GM12874 (cell line): ENCODE data around the gene TLL2.

Source experiments
- CTCF ChIP-seq: IDR thresholded peaks from 2 replicates; pipeline ENCODE4 v1.5.1; 2011; ENCODE audit warnings: low read depth, mild to moderate bottlenecking, control low read depth, low read length, moderate library complexity; ENCODE audit not compliant: insufficient read depth

TLL2 gene

DNA sequence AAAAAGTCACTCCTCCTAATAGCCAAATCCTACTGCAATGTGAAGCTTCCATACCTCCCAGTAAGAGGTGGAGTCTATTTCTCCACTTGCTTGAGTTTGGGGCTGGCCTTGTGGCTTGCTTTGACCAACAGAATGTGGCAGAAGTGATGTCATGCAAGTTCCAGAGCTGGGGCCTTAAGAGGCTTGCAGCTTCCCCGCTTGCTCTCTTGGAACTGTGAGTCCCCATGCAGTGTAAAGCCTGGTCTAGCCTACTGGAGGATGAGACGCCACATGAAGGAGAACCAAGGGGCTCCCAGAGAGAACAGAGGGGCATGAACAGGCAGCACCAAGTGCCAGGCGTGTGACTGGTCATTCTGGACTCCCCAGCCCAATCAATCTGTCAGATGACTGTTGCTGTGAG is 96.3 kb downstream of the TLL2 start:
- no peak for TF ChIP-seq CTCF

GRCh38 chr10:96416643-96417042 is 97.1 kb downstream of the TLL2 start:
- no peak for TF ChIP-seq CTCF

DNA sequence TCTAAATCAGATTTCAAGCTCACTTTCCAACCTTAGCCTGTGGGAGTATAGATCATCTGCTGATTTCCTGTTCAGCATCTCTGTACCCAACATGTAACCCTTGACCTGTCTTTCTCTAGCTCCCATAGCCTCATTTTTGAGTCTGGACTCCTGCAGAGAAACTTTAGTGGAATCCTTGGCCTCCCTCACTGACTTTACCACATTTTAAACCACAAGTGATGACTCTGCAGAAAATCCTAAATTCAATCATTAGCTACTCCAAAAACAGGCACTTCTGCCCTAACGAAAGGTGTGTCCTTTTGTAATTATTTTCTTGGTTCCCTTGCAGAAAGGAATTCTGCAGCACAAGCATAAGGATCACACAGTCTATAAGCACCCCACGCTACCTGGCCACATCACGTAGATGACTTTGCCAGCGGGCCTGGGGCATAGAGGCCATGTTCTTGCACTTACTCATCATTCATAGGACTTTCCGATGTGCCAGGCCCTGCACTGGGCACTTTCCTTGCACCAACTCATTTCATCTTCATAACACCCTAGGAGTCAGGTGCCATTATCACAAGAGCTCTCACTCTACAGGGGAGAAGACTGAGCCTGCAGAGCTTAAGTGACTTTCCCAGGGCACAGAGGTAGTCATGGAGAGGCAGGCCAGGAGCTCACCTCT is 97.7 kb downstream of the TLL2 start:
- TF ChIP-seq CTCF = no peak

DNA sequence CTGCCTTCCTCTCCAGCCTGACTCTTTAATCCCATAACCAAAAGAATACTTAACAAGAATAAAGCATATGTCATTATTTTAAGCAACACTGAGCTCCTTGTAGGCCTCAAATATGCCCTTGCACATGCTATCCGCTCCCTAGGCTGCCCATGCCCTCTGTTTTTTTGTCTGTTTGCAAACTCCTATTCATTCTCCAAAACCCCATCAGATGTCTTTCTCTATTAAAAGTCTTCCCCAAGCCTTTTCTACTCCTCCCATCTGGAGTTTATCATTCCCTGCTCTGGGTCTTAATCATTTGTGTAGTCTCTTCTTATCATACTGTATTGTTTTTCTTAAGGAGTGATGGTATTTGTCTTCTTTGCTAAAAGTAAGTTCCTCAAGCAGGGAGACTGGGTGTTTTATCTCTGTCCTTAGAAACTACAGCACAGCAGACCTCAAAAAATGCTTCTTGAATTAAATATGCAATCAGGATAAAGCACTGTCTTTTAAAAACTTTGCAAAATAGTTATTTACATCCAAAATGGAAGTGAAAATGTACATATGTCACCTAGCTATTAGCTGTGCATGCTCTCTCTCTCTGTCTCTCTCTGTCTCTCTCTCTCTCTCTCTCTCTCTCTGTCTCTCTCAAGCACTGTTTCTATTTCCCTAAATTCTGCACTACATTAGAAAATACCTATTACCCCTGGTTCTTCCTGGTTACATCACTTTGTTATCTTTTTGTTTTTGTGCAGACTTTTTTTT is 98.4 kb downstream of the TLL2 start:
- no peak for TF ChIP-seq CTCF

- no peak for TF ChIP-seq CTCF
Observed at GRCh38 chr10:96414303-96414702, 99.4 kb downstream of the TLL2 start.

DNA sequence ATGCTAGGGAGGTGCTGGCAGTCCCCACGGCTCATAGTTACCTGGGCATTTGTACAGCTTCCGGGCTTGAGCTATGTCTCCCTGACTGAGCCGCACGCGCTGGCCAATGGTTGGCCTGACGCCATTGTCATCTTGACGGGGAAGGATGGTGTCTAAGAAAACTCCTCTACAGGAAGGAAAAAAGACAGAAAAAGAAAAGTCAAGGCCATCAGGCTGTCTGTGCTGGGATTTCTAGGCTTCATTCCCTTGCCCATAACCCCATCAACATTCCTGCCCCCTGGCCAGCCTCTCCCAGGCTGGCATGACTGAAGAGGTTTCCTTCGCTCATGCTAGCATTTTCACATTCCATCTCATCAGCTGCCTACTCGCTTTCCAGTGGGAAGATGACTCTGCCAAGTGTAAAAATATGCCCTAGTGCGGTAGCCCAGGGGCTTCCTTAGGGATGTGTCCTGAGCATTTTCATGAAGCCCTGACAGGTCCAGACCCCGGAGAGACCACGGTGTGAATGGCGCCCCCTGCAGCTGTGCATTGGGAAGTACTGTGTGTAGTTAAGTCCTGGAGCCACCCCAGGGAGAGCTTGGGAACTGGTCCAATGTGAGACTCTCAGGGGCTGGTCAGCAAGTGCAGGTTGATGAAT is 100.5 kb downstream of the TLL2 start:
- TF ChIP-seq CTCF = peak; percentile 32

DNA sequence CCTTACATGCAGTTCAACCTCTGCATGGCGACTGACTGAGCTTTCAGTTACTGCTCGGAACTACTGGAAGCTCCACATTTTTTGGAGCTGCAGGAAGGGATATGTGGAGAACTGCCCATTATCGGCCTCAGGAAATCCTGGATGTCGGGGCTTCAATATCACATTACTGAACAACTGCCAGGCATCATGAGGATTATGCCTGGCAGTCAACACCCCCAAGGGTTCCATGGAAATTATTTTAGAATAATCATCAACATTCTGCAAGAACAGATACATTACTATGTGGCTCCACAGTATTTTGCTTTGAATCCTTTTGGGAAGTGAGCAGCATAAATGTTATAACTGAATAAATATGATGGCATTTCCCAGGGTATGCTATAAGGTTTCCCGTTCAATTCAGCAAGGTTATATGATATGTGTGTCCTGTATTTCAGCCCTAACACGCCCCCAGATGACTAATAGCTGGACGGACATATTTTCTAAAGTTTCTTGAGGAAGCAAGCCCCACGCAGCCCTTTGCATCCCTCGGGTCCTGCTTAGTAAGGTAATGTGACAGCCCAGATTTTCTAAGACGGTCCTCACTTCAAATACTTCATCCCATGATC is 101.9 kb downstream of the TLL2 start:
- TF ChIP-seq CTCF = no peak
